ENCODE data around the gene WDR59. TPM values are rescaled to one million over a fixed set of nuclear protein-coding genes. Genes with fewer than 3 reads are reported as not detected.

WDR59 gene
- total RNA-seq, 2 donors from 2014 or later: 12.5 to 18.0 TPM

- Histone ChIP-seq H3K27me3 (no peaks in the 10 kb centered on the region), H3K36me3 (peaks cover 61% of the 10 kb centered on the region)
- no peak for TF ChIP-seq CTCF (IDR thresholded peaks at IDR 0.05)
These were observed 34.4 kb downstream of the WDR59 start for GRCh38 chr16:74950511-74950910.

GRCh38 chr16:74949309-74949708 lies 35.6 kb downstream of the WDR59 start:
- no peaks in the 10 kb centered on the region for H3K9me3 ChIP-seq
- H3K4me1 ChIP-seq: no peaks in the 10 kb centered on the region
- peaks cover 56% of the 10 kb centered on the region for H3K36me3 ChIP-seq
- DNase-seq (ENCODE audit: low spot score): no peak
- no peaks in the 10 kb centered on the region for H3K27me3 ChIP-seq
- H3K27ac ChIP-seq: no peak overlapping the region
- no peak for TF ChIP-seq CTCF (IDR thresholded peaks at IDR 0.05)
- no peak overlapping the region for H3K4me3 ChIP-seq

More at GRCh38 chr16:74950511-74950910, 34.4 kb downstream of the WDR59 start:
- Histone ChIP-seq H3K4me1 (no peaks in the 10 kb centered on the region), H3K27ac (no peak overlapping the region), H3K9me3 (no peaks in the 10 kb centered on the region), H3K4me3 (no peak overlapping the region)
- DNase-seq (ENCODE audit: low spot score): no peak

GRCh38 chr16:74944466-74944865 lies 40.5 kb downstream of the WDR59 start:
- H3K4me3 ChIP-seq: no peak overlapping the region
- H3K27ac ChIP-seq: no peak overlapping the region
- H3K9me3 ChIP-seq: no peaks in the 10 kb centered on the region
- peaks cover 0 to 6% of the 10 kb centered on the region in 2 donors for H3K4me1 ChIP-seq
- no peak for DNase-seq (ENCODE audit: low spot score)
- H3K27me3 ChIP-seq: no peaks in the 10 kb centered on the region
- no peak for TF ChIP-seq CTCF (IDR thresholded peaks at IDR 0.05)
- H3K36me3 ChIP-seq: peaks cover 47% of the 10 kb centered on the region

DNA sequence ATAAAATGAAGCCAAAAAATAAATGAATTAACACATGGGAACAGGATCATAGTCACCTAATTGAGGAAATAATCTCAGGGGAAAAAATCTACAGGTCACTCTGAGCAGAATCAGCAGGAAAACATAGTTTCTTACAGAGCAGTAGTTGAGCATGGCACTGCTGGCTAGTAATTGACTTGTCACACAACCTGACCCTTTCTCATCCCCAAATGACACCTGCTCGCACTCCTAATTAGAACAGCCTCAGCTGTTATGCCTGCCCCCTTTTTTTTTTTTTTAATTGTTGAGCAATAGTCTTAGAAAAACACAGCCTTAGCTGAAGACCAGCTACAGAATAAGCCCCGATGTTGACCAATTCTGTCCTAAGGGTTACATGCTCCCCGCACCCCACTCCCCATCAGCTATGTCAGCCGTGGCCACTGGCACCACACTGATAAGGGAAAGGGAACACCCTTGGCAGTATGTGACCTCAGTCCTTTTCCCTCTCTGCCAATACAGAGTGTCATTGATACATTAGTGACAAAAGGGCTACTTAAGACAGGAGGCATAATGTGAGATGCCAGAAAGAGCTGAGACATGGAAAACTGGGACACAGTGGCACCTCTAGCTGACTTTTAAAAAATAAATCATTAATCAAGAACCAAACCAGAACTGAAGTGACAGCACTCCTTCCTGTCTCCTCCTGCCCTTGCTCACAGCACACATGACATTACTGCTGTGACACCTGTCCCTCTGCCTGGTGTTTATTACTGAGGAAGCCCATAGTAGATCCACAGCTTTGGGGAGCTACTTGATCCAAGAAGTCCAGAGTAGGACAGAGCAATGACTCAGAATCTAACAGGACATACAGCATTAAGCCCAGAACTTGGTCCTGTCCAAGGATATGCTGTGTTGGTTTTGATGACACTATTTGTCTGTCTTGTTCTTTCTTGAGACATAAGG lies 41.7 kb downstream of the WDR59 start:
- no peak overlapping the region for H3K27ac ChIP-seq
- H3K4me3 ChIP-seq: no peak overlapping the region
- no peaks in the 10 kb centered on the region for H3K9me3 ChIP-seq
- H3K36me3 ChIP-seq: peaks cover 39% of the 10 kb centered on the region
- no peaks in the 10 kb centered on the region for H3K27me3 ChIP-seq
- DNase-seq (ENCODE audit: low spot score): no peak
- no peak for TF ChIP-seq CTCF (IDR thresholded peaks at IDR 0.05)
- H3K4me1 ChIP-seq: peaks cover 0 to 6% of the 10 kb centered on the region in 2 donors

GRCh38 chr16:74942566-74942965 lies 42.4 kb downstream of the WDR59 start:
- no peak overlapping the region for H3K27ac ChIP-seq
- no peak for DNase-seq (ENCODE audit: low spot score)
- peaks cover 39% of the 10 kb centered on the region for H3K36me3 ChIP-seq
- H3K9me3 ChIP-seq: no peaks in the 10 kb centered on the region
- peaks cover 0 to 6% of the 10 kb centered on the region in 2 donors for H3K4me1 ChIP-seq
- no peak for TF ChIP-seq CTCF (IDR thresholded peaks at IDR 0.05)
- no peak overlapping the region for H3K4me3 ChIP-seq
- H3K27me3 ChIP-seq: no peaks in the 10 kb centered on the region

Measured in right atrium auricular region (tissue), 2 donors.